ENCODE measurements around the gene TCF4.

- TF ChIP-seq EZH2phosphoT487 (IDR thresholded peaks at IDR 0.05; ENCODE audit: borderline replicate concordance) (no peak), CTCF (conservative IDR thresholded peaks at IDR 0.05; ENCODE audit: low read length) (no peak)
Observed at GRCh38 chr18:55494441-55494840, 93.6 kb downstream of the TCF4 start.

All from Loucy (cell line).